HG03097 (cell line): ENCODE data around the gene GON4L.
"Not testable (repeated sequence)": the region's sequence is repeated elsewhere in the genome, so short reads cannot be mapped to it uniquely, and the experiment has no call there.

Experiments used
- ATAC-seq: cut with Tn5 transposase; IDR thresholded peaks from one replicate; pipeline ENCODE4 v1.9.1; 2021; ENCODE audit not compliant: unreplicated experiment, low FRiP score

Gene GON4L

DNA sequence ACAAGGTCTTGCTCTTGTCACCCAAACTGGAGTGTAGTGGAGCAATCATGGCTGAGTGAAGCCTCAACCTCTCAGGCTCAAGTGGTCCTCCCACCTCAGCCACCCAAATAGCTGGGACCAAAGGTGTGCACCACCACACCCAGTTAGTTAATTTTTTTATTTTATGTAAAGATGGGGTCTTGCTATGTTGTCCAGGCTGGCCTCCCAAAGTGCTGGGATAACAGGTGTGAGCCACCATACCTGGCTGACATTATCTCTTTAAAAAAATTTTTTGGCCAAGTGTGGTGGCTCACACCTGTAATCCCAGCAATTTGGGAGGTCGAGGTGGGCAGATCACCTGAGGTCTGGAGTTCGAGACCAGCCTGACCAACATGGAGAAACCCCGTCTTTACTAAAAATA, 98.0 kb downstream of the GON4L start:
- ATAC-seq: not testable (repeated sequence)

DNA sequence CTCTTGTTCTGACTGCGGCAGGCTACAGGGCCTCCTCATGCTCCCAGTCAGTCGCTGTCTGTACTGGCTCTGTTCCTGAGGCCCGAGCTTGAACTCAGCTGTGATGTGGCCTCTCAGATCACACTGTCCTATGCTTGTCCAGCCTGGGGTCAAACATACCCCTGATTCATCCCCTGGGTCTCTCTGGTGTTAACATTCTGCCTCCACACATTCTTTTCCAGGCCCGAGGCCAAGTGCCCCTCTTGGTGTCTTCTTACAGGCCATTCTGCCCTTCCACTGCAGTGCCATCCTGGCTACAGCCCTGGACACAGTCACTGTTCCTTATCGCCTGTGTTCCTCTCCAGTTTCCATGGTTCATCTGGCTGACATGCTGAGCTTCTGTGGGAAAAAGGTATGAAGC, 108.9 kb downstream of the GON4L start:
- ATAC-seq: not testable (repeated sequence)

DNA sequence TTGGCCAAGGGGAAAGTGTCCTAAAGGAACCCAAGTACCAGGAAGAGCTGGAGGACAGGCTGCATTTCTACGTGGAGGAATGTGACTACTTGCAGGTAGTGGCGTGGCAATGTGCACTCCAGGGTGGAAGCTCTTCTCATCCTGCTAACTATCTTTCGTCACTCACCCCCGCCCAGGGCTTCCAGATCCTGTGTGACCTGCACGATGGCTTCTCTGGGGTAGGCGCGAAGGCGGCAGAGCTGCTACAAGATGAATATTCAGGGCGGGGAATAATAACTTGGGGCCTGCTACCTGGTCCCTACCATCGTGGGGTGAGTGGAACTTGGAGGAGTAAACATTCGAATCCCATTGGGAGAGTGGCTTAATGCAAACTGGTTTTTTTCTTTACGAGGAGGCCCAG, 109.4 kb downstream of the GON4L start:
- not testable (repeated sequence) for ATAC-seq

DNA sequence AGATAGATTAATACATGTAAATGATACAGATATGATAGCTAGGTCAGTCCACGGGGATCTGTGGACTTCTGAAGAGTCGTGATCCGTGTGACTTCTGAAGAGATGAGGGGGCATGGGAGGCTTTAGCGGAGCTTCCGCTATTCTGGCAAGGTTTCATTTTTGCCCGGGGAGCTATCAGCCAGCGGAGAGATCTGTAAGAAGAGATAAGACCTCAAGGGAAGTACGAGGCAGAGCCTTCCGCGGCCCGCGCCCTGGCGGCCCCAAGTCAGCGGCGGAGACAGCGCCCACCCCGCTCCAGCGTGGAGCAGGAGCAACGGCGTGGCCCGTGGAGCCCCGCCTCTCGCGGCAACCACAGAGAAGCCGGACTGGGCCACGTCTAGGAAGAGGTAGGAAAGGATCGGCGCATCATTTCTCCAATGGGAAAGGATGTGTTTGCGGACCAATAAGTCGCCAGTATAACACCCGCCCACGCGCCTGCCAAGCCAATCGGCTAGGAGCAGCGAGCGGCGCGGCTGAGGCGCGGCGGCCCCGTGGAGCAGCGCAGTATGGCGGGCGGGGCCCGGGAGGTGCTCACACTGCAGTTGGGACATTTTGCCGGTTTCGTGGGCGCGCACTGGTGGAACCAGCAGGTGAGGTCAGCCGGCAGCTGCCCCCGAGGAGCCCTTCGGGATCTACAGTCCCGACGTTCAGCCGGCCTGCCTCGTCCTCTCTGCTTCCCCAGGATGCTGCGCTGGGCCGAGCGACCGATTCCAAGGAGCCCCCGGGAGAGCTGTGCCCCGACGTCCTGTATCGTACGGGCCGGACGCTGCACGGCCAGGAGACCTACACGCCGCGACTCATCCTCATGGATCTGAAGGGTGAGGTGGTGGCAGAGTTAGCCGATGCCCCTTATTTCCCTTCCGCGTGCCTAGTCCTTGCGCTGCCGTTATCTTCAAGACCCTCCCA, 111.5 kb downstream of the GON4L start:
- peak; percentile 88 for ATAC-seq

DNA sequence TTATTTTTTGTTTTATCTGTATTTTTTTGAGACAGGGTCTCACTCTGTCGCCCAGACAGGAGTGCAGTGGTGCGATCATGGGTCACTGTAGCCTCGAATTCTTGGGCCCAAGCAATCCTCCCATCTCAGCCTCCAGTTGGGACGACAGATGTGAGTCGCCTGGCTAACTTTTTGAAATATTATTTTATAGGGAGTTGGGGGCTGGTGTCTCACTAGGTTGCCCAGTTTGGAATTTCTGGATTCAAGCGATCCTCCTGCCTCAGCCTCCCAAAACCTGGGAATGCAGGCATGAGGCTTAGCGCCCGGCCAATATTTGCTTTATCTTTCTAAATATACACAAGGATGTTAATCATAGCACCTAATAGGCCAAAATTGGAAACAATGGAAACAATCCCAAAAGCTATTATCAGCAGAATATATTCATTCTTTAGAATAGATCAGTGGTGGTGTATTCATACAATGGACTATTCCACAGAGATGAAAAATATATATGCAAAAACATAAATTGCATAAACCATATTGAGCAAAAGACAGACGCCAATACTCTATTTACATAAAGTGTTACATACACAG, 112.2 kb downstream of the GON4L start:
- ATAC-seq: no peak

DNA sequence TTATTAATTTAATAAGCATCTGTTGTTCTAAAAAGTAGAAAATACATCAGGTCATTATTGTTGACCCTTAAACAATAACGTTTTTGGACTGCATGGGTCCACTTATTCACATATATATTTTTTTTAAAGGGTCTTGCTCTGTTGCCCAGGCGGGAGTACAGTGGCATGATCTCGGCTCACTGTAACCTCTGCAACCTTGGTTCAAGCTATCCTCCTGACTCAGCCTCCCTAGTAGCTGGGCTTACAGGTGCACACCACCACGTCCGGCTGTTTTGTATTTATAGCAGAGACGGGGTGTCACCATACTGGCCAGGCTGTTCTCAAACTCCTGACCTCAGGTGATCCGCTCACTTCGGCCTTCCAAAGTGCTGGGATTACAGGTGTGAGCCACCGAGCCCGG, 115.1 kb downstream of the GON4L start:
- ATAC-seq: no peak

DNA sequence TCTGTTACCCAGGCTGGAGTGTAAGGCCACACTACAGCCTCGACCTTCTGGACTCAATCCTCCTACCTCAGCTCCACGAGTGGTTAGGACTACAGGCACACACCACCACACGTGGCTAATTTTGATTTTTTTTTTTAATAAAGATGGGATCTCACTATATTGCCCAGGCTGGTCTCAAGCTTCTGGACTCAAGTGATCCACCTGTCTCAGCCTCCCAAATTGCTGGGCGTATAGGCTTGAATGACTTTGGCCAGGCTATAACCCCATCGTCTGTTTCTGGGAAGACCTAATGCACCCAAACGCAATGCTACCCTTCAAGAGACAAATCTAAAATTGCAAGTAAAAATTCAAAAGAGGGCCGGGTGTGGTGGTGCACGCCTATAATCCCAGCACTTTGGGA, 116.0 kb downstream of the GON4L start:
- ATAC-seq: no peak

DNA sequence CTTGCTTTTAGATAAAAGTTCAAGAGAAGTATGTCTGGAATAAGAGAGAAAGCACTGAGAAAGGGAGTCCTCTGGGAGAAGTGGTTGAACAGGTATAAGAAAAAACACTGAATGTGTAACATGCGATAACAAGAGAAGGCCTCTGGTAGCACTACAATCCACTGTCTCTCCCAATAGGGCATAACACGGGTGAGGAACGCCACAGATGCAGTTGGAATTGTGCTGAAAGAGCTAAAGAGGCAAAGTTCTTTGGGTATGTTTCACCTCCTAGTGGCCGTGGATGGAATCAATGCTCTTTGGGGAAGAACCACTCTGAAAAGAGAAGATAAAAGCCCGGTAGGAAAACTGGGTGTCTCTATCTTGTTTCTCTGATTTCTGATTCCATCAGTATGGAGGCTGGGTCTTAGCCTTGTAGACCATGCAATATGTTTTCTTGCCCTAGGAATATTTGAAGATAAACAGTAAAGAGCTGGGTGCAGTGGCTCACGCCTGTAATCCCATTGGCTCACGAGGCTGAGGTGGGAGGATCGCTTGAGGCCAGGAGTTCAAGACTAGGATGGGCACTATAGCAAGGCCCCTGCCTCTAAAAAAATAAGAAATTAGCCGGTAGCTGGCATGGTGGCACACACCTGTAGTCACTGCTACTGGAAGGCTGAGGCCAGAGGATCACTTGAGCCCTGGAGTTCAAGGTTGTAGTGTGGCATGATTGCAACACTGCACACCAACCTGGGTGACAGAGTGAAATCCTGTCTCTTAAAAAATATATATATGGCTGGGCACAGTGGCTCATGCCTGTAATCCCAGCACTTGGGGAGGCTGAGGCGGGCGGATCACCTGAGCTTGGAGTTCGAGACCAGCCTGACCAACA, 127.7 kb downstream of the GON4L start:
- ATAC-seq: no peak

DNA sequence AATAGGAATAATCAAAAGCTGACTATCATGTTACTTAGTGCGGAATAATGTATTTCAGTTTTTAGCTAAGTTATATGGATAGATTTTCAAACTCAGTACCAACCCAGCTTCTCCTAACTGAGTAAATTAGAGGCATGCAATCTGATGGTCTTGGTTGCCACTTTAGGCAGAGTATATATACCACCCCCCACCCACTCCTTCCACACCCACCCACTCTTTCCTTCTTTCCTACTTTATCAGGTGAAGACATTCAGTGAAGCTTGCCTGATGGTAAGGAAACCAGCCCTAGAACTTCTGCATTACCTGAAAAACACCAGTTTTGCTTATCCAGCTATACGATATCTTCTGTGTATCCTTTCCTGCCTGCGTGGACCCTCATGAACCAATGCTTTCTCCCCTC, 131.9 kb downstream of the GON4L start:
- ATAC-seq: no peak

DNA sequence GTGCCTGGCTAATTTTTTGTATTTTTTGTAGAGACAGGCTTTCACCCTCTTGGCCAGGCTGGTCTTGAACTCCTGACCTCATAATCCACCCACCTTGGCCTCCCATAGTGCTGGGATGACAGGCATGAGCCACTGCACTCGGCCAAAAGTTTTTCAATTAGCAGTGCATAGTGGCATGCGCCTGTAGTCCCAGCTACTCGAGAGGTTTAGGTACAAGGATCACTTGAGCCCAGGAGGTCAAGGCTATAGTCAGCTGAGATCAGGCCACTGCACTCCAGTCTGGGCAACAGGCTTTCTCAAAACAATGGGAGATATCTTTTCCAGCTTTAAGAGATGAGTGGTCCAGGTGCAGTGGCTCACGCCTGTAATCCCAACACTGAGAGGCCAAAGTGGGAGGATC, 137.3 kb downstream of the GON4L start:
- no peak for ATAC-seq

DNA sequence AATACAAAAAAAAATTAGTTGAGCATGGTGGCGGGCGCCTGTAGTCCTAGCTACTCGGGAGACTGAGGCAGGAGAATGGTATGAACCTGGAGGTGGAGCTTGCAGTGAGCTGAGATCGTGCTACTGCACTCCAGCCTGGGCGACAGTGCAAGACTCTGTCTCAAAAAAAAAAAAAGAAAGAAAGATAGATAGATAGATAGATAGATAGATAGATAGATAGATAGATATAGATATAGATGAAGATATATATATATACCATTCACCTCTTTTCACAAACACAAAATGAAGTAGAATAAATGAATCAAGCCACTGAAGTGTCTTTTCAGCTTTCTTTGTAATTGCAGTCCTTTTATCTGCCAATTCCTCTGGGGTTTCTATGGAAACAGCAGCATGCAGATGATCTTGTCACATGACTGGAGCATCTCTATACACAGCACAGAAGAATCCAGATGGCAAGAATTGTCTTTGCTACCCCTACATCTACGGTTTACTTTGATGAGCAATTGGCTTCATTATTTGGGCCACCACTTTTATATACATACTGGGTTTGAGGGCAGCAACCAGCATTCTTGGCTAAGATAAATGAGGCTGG, 138.4 kb downstream of the GON4L start:
- ATAC-seq: not testable (repeated sequence)

DNA sequence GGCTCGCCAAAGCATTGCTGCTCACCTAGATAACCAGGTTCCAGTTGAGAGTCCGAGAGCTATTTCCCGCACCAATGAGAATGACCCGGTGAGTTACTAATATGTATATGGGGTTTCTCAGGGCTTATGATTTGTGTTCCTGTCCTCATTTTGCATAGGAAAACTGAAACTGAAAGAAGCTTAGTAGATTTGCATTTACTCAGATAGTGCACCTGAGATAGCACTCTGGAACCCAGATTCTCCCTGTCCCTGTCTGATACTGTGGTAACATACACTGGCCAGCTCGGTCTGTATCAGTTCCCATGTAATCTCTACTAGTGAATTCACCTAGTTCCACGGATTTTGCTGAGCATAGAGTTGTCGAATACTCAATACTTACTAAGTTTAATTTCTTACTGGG, 140.0 kb downstream of the GON4L start:
- peak; percentile 53 for ATAC-seq

DNA sequence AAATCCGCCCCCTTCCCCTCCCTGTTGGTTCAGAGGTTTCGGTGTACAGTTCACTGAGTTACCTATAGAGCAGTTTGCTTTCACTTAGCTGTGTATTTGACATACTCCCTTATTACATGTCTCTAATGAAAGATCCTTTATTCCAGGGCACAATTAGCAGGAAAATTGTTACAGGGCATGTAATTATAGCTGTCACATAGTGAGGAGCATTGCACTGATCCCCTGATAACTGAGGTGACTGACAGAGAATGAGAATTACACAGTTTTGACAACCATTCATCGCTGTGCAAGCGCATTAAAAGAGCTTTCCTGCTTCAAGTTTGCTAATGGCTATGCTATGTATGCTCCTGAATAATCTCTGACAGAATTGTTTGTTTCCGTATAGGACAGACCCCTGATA, 141.2 kb downstream of the GON4L start:
- ATAC-seq: no peak

DNA sequence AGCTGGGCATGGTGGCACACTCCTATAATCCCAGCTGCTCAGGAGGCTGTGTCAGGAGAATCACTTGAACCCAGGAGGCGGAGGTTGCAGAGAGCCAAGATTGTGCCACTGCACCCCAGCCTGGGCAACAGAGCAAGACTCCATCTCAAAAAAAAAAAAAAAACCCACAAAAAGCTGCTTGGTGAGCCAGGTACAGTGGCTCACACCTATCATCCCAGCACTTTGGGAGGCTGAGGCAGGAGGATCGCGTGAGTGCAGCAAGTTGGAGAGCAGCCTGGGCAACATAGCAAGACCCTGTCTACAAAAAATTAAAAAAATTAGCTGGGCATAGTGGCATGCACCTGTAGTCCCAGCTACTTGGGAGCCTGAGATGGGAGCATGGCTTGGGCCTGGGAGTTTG, 142.0 kb downstream of the GON4L start:
- ATAC-seq: not testable (repeated sequence)

DNA sequence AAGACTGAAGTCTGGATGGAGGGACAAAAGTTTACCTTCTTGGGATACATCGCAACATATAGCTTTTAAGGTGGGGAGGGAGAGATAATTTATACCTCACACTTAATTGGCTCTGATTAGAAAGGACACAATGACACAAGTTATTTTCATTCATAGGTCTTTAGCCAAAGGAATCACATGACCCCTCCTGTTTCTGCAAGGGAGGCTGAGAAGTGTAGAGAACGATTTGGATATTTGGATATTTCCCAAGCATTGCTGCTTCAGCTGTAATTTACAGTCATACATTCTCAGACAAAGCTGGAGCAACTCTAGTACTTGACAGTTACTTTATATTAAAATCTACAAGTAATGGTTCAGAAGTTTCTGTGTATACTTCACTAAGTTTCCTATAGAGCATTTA, 143.9 kb downstream of the GON4L start:
- no peak for ATAC-seq

DNA sequence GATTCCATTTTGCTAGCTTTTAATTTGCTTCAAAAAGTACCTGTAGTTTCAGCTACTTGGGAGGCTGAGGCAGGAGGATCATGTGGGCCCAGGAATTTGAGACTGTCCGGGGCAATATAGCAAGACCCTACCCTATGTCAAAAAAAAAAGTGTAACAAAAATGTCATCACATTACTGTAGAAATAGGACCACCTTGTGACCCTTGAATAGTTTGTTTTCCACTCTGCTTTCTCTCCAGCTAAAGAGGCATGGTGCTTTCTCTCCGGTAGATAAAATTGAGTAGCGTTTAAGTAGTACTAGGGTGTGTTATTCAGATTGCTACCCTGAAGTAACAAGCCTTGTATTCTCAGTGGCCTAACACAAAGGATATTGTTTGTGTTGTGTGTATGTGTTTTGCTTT, 144.4 kb downstream of the GON4L start:
- ATAC-seq: not testable (repeated sequence)

DNA sequence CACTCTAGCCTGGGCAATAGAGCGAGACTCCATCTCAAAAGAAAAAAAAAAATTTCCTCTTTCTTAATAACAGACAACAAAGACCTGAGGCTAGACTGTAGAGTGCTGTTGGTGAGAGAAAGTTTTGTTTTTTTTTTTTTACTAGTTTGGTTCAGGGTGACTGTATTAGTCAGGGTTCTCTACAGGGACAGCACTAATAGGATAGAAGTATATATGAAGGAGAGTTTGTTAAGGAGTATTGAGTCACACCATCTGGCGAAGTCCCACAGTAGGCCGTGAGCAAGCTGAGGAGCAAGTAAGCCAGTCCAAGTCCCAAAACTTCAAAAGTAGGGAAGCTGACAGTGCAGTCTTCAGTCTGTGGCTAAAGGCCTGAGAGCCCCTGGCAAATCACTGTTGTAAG, 145.6 kb downstream of the GON4L start:
- not testable (repeated sequence) for ATAC-seq

DNA sequence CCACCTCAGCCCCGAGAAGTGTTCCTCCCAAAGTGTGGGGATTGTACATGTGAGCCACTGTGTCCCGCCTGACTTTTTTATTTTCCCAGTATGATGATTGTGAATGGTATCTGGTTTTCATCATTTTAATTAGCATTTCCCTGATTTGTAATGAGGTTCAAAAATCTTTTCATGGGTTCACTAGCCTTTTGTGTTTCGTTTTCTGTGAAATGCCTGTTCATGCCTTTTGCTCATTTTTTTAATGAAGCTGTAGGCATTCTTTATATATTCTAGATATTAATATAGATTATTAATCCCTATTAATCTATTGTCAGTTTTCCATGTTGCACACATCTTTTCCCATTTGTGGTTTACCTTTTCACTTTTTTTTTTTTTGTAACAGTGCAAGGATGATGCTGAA, 147.6 kb downstream of the GON4L start:
- no peak for ATAC-seq

DNA sequence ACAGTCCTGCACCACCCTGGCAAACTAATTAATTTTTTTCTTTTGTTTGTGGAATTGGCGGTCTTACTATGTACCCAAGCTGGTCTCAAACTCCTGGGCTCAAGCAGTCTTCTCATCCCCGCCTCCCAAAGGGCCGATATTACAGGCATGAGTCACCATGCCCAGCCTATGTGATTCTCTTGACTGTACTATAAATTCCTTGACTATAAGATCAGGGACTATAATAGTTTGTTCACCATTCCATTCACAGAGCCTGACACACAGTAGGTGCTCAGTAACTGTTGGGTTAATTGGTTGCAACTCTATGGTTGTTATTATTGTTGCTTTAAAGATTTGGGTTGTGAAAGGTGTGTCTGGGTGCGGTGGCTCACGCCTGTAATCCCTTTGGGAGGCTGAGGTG, 150.9 kb downstream of the GON4L start:
- no peak for ATAC-seq

DNA sequence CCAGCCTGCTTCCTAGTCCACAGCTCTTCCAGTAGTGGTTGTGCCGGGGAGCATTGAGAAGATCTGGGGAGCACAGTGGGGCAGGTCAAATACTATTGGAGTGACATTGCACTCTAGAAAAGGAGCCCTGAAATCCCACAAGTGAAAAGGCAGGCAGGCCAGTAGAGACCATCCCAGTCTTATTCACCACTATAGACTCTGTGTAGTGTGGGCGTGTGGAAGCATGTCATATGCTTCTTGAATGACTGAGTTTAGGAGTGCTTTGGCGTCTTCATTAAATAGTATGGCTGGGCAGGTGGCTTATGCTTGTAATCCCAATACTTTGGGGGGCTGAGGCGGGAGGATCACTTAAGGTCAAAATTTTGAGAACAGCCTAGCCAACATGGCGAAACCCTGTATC, 152.6 kb downstream of the GON4L start:
- ATAC-seq: not testable (repeated sequence)

DNA sequence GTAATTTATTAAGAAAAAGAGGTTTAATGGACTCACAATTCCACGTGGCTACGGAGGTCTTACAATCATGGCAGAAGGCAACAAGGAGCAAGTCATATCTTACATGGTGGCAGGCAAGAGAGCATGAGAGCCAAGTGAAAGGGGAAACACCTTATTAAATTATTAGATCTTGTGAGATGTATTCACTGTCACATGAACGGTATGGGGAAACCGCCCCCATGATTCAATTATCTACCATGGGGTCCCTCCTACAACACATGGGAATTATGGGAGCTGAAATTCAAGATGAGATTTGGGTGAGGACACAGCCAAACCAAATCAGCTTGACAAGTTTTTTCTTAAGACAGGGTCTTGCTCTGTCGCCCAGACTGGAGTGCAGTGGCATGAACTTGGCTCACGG, 153.8 kb downstream of the GON4L start:
- no peak for ATAC-seq
